Jurkat, Clone E6-1 (cell line): ENCODE measurements around the gene SBNO1.
"Not testable (repeated sequence)": the region's sequence is repeated elsewhere in the genome, so short reads cannot be mapped to it uniquely, and the experiment has no call there.

Experiments
- DNase-seq: peaks from one replicate; pipeline ENCODE4 v3.0.0-alpha.2; 2011; ENCODE audit warnings: low read depth, low spot score
- H3K4me3 ChIP-seq: 2 replicates; pipeline ENCODE4 v1.5.1; 2011; ENCODE audit warnings: mild to moderate bottlenecking, low read length, control low read depth, moderate library complexity

The SBNO1 gene

DNA sequence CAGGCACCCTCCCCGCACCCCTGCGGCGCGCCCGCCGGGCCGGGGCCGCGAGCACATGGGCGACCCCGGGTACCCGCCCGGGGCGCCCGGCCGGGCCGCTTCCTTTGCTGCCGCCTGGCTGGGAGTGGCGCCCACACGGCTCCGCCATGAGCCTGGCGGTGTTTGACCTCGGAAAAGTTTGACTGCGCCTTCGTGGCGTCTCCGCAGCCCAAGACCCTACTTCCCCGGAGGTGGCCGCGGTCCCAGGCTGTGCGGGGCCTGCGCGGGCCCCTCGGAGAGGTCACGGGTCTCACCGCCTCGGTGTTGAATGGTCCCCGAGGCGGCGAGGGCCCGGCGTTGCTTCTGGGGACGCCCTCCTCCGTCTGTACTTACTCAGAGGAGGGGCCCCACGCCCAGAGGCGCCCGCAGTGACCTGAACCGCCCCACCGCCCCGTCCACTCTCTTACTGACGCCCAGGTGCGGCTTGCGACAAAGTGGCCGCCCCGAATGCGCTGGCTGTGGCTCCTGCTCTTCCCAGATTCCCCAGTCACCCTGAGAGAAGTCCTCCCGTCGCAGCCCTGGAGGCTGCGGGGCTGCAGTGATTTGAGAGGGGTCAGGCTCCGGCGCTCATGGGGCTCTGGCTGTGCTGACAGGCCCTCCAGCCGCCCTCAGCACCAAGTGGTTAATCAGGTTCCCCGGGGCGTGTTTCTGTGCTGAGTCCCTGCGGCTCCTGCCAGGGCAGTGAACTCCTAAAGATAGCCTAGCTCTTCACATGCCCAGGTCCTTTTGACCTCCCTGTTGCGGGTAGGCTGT, 25.1 kb upstream of the SBNO1 start:
- no peak for DNase-seq
- peak overlapping the region; percentile 45 for H3K4me3 ChIP-seq

- H3K4me3 ChIP-seq = peak overlapping the region; percentile 45; the same call in 1 of the 2 replicates
- DNase-seq = no peak
These were observed 24.4 kb upstream of the SBNO1 start for GRCh38 chr12:123388951-123389559.

- H3K4me3 ChIP-seq = peak overlapping the region; percentile 77
- DNase-seq = peak; percentile 31
These were observed 23.7 kb upstream of the SBNO1 start for GRCh38 chr12:123388177-123388950.

DNA sequence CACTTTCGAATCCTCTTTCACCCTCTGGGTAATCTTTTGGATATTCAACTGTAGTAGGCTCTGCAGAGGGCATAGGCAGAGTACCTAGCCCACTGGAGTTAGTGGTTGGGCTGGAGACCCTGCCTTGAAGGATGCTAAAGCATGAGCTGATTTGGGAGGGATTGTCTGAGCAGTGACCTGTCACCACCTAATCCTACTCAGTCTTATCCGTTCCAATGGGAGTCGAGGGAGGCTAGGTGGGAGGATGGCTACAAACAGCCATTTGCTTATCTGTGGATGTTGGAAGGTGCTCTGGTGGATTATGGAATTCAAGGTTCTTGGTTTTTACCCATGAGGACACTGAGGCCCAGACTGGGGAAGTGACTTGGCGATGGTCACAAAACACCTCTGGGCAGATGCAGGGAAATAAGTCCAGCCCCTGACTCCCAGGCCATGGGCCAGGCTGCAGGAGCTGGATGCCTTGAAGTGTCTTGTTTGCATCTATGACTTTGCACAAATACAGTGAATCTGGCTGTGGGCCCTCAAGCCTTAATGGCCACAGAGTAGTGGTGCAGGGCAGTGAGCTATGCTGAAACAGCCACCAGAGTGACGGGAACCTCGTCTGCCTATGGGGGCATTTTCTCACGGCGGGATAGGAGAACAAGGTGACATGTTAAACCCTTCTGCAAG, 23.0 kb upstream of the SBNO1 start:
- peak overlapping the region; percentile 77 for H3K4me3 ChIP-seq
- DNase-seq = no peak

GRCh38 chr12:123385536-123385935, 20.9 kb upstream of the SBNO1 start:
- H3K4me3 ChIP-seq, DNase-seq: not testable (repeated sequence)

- no peak for DNase-seq
These were observed 20.3 kb upstream of the SBNO1 start for GRCh38 chr12:123384994-123385376.

GRCh38 chr12:123384318-123384993, 19.8 kb upstream of the SBNO1 start:
- peak; percentile 22 for DNase-seq
- H3K4me3 ChIP-seq = peak overlapping the region; percentile 82

More at GRCh38 chr12:123384994-123385376, 20.3 kb upstream of the SBNO1 start:
- H3K4me3 ChIP-seq = peak overlapping the region; percentile 82

GRCh38 chr12:123382684-123383083, 18.0 kb upstream of the SBNO1 start:
- H3K4me3 ChIP-seq = no peak overlapping the region
- DNase-seq = no peak

DNA sequence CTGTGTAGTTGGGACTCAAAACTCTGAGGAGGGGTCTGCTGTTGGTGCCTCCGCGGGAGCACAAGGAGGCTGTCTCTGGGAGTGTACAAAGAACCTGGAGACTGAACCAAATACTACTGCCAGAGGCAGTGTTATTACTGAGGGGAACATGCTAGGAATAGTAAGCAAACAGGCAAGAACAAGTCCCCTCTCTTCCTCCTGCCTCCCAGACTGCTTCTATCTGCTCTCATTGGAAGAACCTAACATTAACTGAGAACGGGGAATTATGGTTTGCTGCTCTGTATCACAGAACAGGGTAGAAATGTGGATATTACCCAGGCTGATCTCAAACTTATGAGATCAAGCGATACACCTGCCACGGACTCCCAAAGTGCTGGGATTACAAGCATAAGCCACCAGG, 14.7 kb upstream of the SBNO1 start:
- no peak for DNase-seq

GRCh38 chr12:123372415-123372814, 7.8 kb upstream of the SBNO1 start:
- DNase-seq, H3K4me3 ChIP-seq: not testable (repeated sequence)

More for the DNA sequence above, 14.7 kb upstream of the SBNO1 start:
- no peak overlapping the region for H3K4me3 ChIP-seq

- H3K4me3 ChIP-seq, DNase-seq: not testable (repeated sequence)
These were observed 7.2 kb upstream of the SBNO1 start for GRCh38 chr12:123371667-123372368.

GRCh38 chr12:123369229-123369628, 4.6 kb upstream of the SBNO1 start:
- H3K4me3 ChIP-seq = no peak overlapping the region
- no peak for DNase-seq

- not testable (repeated sequence) for H3K4me3 ChIP-seq, DNase-seq
These were observed 3.8 kb upstream of the SBNO1 start for GRCh38 chr12:123368431-123368830.

DNA sequence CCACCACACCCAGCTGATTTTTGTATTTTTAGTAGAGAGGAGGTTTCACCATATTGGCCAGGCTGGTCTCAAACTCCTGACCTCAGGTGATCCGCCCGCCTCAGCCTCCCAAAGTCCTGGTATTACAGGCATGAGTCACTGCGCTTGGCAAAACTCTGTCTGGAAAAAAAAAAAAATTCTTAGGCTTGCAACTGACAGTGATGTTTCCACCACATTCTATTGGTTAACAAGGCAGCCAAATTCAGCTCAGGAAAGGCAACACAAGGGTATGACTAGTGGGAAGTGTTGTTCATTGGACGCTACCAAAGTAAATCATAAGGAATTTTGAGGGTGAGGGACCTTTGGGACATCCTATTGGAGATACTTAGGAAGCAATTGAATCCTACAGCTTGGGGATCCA, 2.9 kb upstream of the SBNO1 start:
- no peak overlapping the region for H3K4me3 ChIP-seq
- DNase-seq = no peak

DNA sequence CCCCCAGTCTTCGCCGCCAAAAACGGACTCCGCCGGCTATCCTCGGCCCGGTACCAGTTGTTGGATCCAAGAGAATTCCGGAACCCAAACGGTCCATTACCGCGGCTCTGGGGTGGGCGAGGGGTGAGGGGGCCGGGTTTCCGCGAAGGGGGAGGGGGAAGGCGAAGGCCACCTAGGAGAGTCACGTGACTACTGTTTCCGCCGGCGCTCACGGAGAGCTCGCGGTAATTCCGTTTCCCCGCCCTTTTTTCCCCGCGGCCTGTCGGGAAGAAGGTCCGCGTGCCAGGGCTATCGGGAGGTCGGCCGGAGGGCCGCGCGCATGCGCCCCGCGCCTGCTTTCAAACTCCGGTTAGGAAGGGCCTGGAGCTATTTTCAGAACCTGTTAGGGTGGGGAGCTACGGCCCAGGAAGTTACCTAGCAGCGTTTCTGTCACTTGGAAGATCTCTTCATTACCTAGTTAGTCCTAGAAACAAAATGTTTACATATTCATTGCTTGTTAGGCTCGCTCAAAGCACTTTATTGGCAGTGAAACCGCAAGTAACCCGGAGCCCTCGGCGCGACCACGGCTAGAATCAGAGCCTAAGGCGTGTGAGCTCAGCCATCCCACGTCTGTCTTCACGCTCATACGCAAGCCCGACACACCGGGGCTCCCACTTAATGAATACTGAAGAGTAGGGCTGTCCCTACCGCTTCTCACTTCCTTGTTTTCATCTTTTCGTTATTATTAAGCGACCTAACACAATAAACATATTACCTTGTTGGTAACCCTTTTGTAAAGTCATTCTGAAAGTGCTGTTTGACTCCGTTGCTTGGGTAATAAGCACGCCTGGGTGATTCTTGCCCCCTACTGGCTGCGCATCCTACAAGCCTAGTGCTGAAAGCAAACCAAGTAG, 624 bp upstream of the SBNO1 start:
- DNase-seq = peak; percentile 98
- H3K4me3 ChIP-seq = peak overlapping the region; percentile 80

DNA sequence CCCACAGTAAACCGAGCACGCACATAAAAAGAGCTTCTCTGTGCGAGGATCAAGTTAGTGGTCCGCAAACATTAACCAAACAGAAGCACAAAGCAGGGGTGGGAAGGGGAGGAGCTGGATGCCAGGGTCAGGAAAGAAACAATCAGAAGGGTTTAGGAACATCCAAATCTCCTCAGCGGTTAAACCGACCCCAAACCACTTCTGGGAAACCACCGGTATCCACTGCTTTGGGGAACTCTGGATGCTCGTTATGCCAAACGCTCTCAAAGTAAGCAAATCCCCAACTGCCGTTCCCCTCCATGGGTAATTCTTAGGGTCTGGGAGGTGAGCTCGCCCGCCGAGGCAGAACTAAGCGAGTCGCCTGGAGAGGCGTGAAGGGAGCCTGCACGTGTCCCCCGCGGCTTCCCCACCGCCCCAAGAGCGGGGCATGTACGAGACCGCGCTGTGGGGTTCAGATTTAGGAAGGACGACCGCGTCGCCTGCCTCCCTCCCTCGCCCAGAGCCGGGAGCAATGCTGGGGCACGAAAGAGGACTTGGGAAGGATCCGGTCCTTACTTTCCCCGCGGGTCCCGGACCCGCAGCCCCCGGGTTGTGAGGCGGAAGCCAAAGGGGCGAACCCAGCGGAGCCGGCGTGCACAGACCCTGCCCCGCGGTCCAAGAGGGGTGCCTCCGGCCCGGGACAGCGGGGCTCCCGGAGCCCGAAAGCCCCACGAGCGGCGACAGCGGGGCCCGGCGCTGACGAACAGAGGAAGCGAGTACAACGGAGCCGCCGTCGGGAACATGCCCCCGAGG, 711 bp downstream of the SBNO1 start:
- no peak for DNase-seq
- H3K4me3 ChIP-seq = peak overlapping the region; percentile 93

GRCh38 chr12:123363390-123363739, 1.3 kb downstream of the SBNO1 start:
- peak; percentile 44 for DNase-seq

More at GRCh38 chr12:123363390-123363739, 1.3 kb downstream of the SBNO1 start:
- peak overlapping the region; percentile 93 for H3K4me3 ChIP-seq
